KBM-7 (cell line): ENCODE results near the gene RPH3AL.

Experiments
- DNase-seq: peaks from one replicate; pipeline ENCODE4 v3.0.0-alpha.2; 2015
- in situ Hi-C: fragments of 300-500 bp; cut with MboI; formaldehyde crosslinking; loops from 2 replicates; pipeline ENCODE4 v1.14.3; 2020; ENCODE audit warnings: low sequenced_read_pairs, low pct_unique_long_range_greater_than_20kb, mixed read lengths

The RPH3AL gene

GRCh38 chr17:307741-308507 is 44.7 kb downstream of the RPH3AL start:
- DNase-seq = no peak
- in situ Hi-C loops = no loop called here

- in situ Hi-C loops = no loop called here
- DNase-seq = no peak
Observed at GRCh38 chr17:307295-307691, 45.3 kb downstream of the RPH3AL start.

- in situ Hi-C loops = no loop called here
- DNase-seq = no peak
Observed at GRCh38 chr17:306536-307294, 45.9 kb downstream of the RPH3AL start.

GRCh38 chr17:306116-306515 is 46.5 kb downstream of the RPH3AL start:
- in situ Hi-C loops = no loop called here
- no peak for DNase-seq

- in situ Hi-C loops = no loop called here
- DNase-seq = no peak
Observed at GRCh38 chr17:305090-305976, 47.3 kb downstream of the RPH3AL start.

- in situ Hi-C loops = no loop called here
- DNase-seq = no peak
Observed at GRCh38 chr17:304461-304860, 48.1 kb downstream of the RPH3AL start.

GRCh38 chr17:303168-303567 is 49.4 kb downstream of the RPH3AL start:
- DNase-seq = no peak
- in situ Hi-C loops = no loop called here

GRCh38 chr17:302300-302698 is 50.3 kb downstream of the RPH3AL start:
- in situ Hi-C loops = no loop called here
- no peak for DNase-seq

- no peak for DNase-seq
- in situ Hi-C loops = no loop called here
Observed at GRCh38 chr17:301681-302299, 50.8 kb downstream of the RPH3AL start.

GRCh38 chr17:300881-301280 is 51.7 kb downstream of the RPH3AL start:
- DNase-seq = no peak
- in situ Hi-C loops = no loop called here

GRCh38 chr17:299546-299945 is 53.1 kb downstream of the RPH3AL start:
- in situ Hi-C loops = no loop called here
- DNase-seq = no peak

GRCh38 chr17:298791-299450 is 53.7 kb downstream of the RPH3AL start:
- in situ Hi-C loops = no loop called here
- DNase-seq = no peak

GRCh38 chr17:297758-298157 is 54.8 kb downstream of the RPH3AL start:
- in situ Hi-C loops = no loop called here
- no peak for DNase-seq

- in situ Hi-C loops = no loop called here
- no peak for DNase-seq
Observed at GRCh38 chr17:296906-297690, 55.5 kb downstream of the RPH3AL start.

- DNase-seq = no peak
- in situ Hi-C loops = no loop called here
Observed at GRCh38 chr17:296379-296778, 56.2 kb downstream of the RPH3AL start.

GRCh38 chr17:292531-293382 is 59.9 kb downstream of the RPH3AL start:
- DNase-seq = no peak
- in situ Hi-C loops = no loop called here

- DNase-seq = no peak
- in situ Hi-C loops = no loop called here
Observed at GRCh38 chr17:292016-292415, 60.6 kb downstream of the RPH3AL start.
